Mesendoderm (in vitro differentiated cells): ENCODE results near the gene PABPC3. TPM values are rescaled to one million over a fixed set of nuclear protein-coding genes. Genes with fewer than 3 reads are reported as not detected.

Source experiments
- DNase-seq: peaks from one replicate; pipeline ENCODE4 v3.0.0; 2013
- H2AK5ac ChIP-seq: 2 replicates; pipeline ENCODE4 v1.6.1; 2013; ENCODE audit warnings: low read length, inconsistent platforms
- H2BK120ac ChIP-seq: 2 replicates; pipeline ENCODE4 v1.6.1; 2013; ENCODE audit warnings: low read depth, mild to moderate bottlenecking, low read length, moderate library complexity, mixed read lengths
- H2BK15ac ChIP-seq: replicated peaks from 2 replicates; pipeline ENCODE4 v1.6.1; 2013; ENCODE audit warnings: low read depth, mild to moderate bottlenecking, moderate library complexity
- H2BK5ac ChIP-seq: 2 replicates; pipeline ENCODE4 v1.6.1; 2013; ENCODE audit warnings: low read length, inconsistent platforms
- H3K18ac ChIP-seq: 2 replicates; pipeline ENCODE4 v1.6.1; 2013; ENCODE audit warnings: mild to moderate bottlenecking, low read length, mixed read lengths
- H3K23ac ChIP-seq: one replicate; pipeline ENCODE4 v1.6.1; 2013; ENCODE audit warnings: low read length
- H3K27ac ChIP-seq: 2 replicates; pipeline ENCODE4 v1.5.1; 2013; ENCODE audit warnings: low read depth, mild to moderate bottlenecking, inconsistent platforms, low read length, moderate library complexity
- H3K27me3 ChIP-seq: 2 replicates; pipeline ENCODE4 v1.6.1; 2013; ENCODE audit warnings: low read length, control low read depth, mild to moderate bottlenecking, inconsistent platforms; ENCODE audit not compliant: insufficient read depth, poor library complexity
- H3K36me3 ChIP-seq: 2 replicates; pipeline ENCODE4 v1.6.1; 2013; ENCODE audit warnings: low read length, inconsistent platforms; ENCODE audit not compliant: control insufficient read depth, insufficient read depth
- H3K4ac ChIP-seq: one replicate; pipeline ENCODE4 v1.6.1; 2013; ENCODE audit warnings: low read depth, mild to moderate bottlenecking, low read length, moderate library complexity
- H3K4me1 ChIP-seq: 2 replicates; pipeline ENCODE4 v1.6.1; 2013; ENCODE audit warnings: low read depth, low read length, inconsistent platforms; ENCODE audit not compliant: control insufficient read depth
- H3K4me2 ChIP-seq: 2 replicates; pipeline ENCODE4 v1.6.1; 2013; ENCODE audit warnings: low read length
- H3K4me3 ChIP-seq: 2 replicates; pipeline ENCODE4 v1.5.1; 2013; ENCODE audit warnings: mild to moderate bottlenecking, low read length
- H3K56ac ChIP-seq: one replicate; pipeline ENCODE4 v1.6.1; 2013; ENCODE audit warnings: low read length
- H3K79me1 ChIP-seq: 2 replicates; pipeline ENCODE4 v1.6.1; 2013; ENCODE audit warnings: low read length, inconsistent platforms
- H3K79me2 ChIP-seq: 2 replicates; pipeline ENCODE4 v1.6.1; 2013; ENCODE audit warnings: mild to moderate bottlenecking, low read length; ENCODE audit not compliant: control insufficient read depth, insufficient read depth
- H3K9ac ChIP-seq: 2 replicates; pipeline ENCODE4 v1.6.1; 2013; ENCODE audit warnings: low read length, inconsistent platforms
- H4K5ac ChIP-seq: one replicate; pipeline ENCODE4 v1.6.1; 2013; ENCODE audit warnings: low read length
- H4K8ac ChIP-seq: one replicate; pipeline ENCODE4 v1.6.1; 2013; ENCODE audit warnings: low read depth, mild to moderate bottlenecking, control low read depth, low read length, moderate library complexity
- WGBS: extraction: QIAGEN DNeasy Blood & Tissue Kit; methylation state at CpG from one replicate; pipeline ENCODE4 v1.1.7; 2013; ENCODE audit warnings: low lambda C conversion rate, missing lambda C conversion rate; ENCODE audit not compliant: insufficient coverage; ENCODE audit errors: extremely low coverage; 5-methylcytosine and 5-hydroxymethylcytosine counted together
- small RNA-seq: library from polyadenylated mRNA; stranded (forward); fragments of <200 nt; extraction: miRNeasy Mini kit (QIAGEN cat#:217004); gene quantifications from one replicate; pipeline ENCODE3, GENCODE V24; 2013; ENCODE audit not compliant: insufficient read depth

The PABPC3 gene

DNA sequence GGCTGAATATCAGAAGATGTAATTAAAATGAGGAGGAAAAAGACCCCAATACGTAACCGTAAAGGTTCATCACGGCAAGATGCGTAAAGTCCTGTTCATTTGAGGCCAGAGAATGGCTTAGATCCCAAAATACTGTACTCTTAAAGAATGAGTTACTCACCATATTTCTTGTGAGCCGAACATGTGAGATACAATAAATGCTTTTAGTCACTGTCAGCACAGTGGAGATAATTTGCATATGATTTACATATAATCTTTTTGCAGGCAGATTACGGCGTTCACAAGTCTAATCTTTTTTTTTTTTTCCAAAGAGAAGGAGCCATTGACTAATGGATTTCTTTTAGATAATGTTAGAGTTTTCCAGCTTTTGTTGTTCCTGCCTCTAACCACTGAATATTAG lies 47.8 kb downstream of the PABPC3 start:
- Histone ChIP-seq H3K36me3 (no peaks in the 10 kb centered on the region), H4K5ac (no peak overlapping the region), H3K27ac (no peak overlapping the region), H3K18ac (no peak overlapping the region), H3K9ac (no peak overlapping the region), H2BK15ac (no peak overlapping the region), H2BK5ac (no peak overlapping the region), H3K4me1 (no peaks in the 10 kb centered on the region), H3K27me3 (no peaks in the 10 kb centered on the region), H3K4ac (no peak overlapping the region), H2BK120ac (no peak overlapping the region), H3K4me3 (no peak overlapping the region), H4K8ac (no peak overlapping the region), H3K79me2 (no peaks in the 10 kb centered on the region), H3K23ac (no peak overlapping the region), H3K4me2 (no peak overlapping the region), H3K79me1 (no peaks in the 10 kb centered on the region), H3K56ac (no peak overlapping the region), H2AK5ac (no peak overlapping the region)
- WGBS, result no CpG with 5 or more reads among the region's 7 CpGs
- no peak for DNase-seq

DNA sequence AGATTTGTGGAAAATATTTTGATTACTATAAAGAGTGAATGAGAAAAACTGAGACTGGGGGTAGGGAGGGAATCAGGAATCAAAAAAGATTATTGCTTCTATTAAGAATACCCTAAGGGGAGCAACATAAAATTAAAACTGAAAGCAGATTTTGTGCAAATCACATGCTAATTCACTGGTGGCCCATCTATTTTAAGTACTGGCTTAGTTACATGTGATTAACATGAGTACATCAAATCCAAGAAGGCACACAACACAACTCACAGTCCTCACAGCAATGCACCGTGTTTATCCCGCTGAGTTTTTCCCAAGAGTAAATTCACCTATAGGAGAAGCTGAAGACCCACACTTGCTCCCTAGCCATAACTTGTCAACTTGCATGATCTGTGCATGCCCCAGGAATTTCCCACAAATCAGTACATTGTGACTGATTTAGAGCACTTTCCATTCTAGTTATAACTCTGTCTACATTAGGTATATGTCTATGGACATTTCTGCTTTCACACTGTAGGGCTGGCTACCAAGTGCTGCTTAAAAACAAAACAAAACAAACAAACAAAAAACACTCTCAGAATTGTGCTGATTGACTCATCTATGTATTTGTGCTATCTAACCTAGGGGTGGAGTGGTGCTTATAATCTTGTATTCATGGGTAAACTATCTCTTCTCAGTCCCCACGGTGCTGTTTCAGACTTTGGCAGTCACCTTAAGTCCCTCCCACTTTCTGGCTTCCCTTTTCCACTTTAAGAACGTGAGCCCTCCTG lies 51.9 kb downstream of the PABPC3 start:
- Histone ChIP-seq H3K79me2 (no peaks in the 10 kb centered on the region), H3K18ac (no peak overlapping the region), H4K5ac (no peak overlapping the region), H2AK5ac (no peak overlapping the region), H4K8ac (no peak overlapping the region), H3K4ac (no peak overlapping the region), H3K4me1 (peaks cover 2% of the 10 kb centered on the region), H3K27me3 (no peaks in the 10 kb centered on the region), H3K56ac (no peak overlapping the region), H2BK15ac (no peak overlapping the region), H2BK120ac (no peak overlapping the region), H3K79me1 (no peaks in the 10 kb centered on the region), H3K4me3 (no peak overlapping the region), H2BK5ac (no peak overlapping the region), H3K23ac (no peak overlapping the region), H3K4me2 (no peak overlapping the region), H3K9ac (no peak overlapping the region), H3K36me3 (no peaks in the 10 kb centered on the region), H3K27ac (no peak overlapping the region)
- WGBS, result no CpG with 5 or more reads among the region's 4 CpGs
- DNase-seq, result no peak

GRCh38 chr13:25148402-25148771 lies 52.5 kb downstream of the PABPC3 start:
- H3K56ac ChIP-seq, result no peak overlapping the region
- no peaks in the 10 kb centered on the region for H3K79me2 ChIP-seq
- no peak for DNase-seq
- H3K27me3 ChIP-seq, result no peaks in the 10 kb centered on the region
- no peak overlapping the region for H3K23ac ChIP-seq
- H3K79me1 ChIP-seq, result no peaks in the 10 kb centered on the region
- H3K4ac ChIP-seq, result no peak overlapping the region
- H2BK120ac ChIP-seq, result no peak overlapping the region
- H4K5ac ChIP-seq, result no peak overlapping the region
- no peak overlapping the region for H3K18ac ChIP-seq
- no peak overlapping the region for H2AK5ac ChIP-seq
- H2BK15ac ChIP-seq, result no peak overlapping the region
- H4K8ac ChIP-seq, result no peak overlapping the region
- no peak overlapping the region for H3K9ac ChIP-seq
- no peak overlapping the region for H3K4me2 ChIP-seq
- H3K4me3 ChIP-seq, result no peak overlapping the region
- H3K27ac ChIP-seq, result no peak overlapping the region
- peaks cover 2% of the 10 kb centered on the region for H3K4me1 ChIP-seq
- no peak overlapping the region for H2BK5ac ChIP-seq
- WGBS, result no CpG with 5 or more reads among the region's 5 CpGs
- no peaks in the 10 kb centered on the region for H3K36me3 ChIP-seq

Small RNA genes lying within 50 kb of the gene (small RNA-seq; reads per million reads assigned to genes)
- gene AL359757.2, result not detected
